GF-D8 (cell line): ENCODE measurements around the gene LLGL2.

Experiments
- DNase-seq: peaks from one replicate; lab custom pipeline; 2025; lab: John Stamatoyannopoulos, UW

Gene LLGL2

GRCh38 chr17:75523647-75524046, 1.9 kb upstream of the LLGL2 start:
- no peak for DNase-seq

- no peak for DNase-seq
These were observed 1.1 kb upstream of the LLGL2 start for GRCh38 chr17:75524269-75524969.

- DNase-seq: no peak
These were observed 483 bp downstream of the LLGL2 start for GRCh38 chr17:75525806-75526554.

- DNase-seq: no peak
These were observed 1.2 kb downstream of the LLGL2 start for GRCh38 chr17:75526555-75527270.

- DNase-seq: no peak
These were observed 5.6 kb downstream of the LLGL2 start for GRCh38 chr17:75530837-75531720.

GRCh38 chr17:75531721-75532072, 6.2 kb downstream of the LLGL2 start:
- DNase-seq: no peak

GRCh38 chr17:75535119-75535537, 9.6 kb downstream of the LLGL2 start:
- DNase-seq: no peak

- no peak for DNase-seq
These were observed 10.4 kb downstream of the LLGL2 start for GRCh38 chr17:75535871-75536270.

- DNase-seq: no peak
These were observed 10.9 kb downstream of the LLGL2 start for GRCh38 chr17:75536366-75536765.

GRCh38 chr17:75539967-75540729, 14.7 kb downstream of the LLGL2 start:
- no peak for DNase-seq

- DNase-seq: no peak
These were observed 15.5 kb downstream of the LLGL2 start for GRCh38 chr17:75540923-75541503.

- no peak for DNase-seq
These were observed 16.7 kb downstream of the LLGL2 start for GRCh38 chr17:75542229-75542628.

- DNase-seq: no peak
These were observed 17.3 kb downstream of the LLGL2 start for GRCh38 chr17:75542728-75543336.

GRCh38 chr17:75544250-75544649, 18.8 kb downstream of the LLGL2 start:
- no peak for DNase-seq

- DNase-seq: no peak
These were observed 20.7 kb downstream of the LLGL2 start for GRCh38 chr17:75546181-75546580.

- DNase-seq: no peak
These were observed 21.6 kb downstream of the LLGL2 start for GRCh38 chr17:75547091-75547490.

- DNase-seq: no peak
These were observed 23.3 kb downstream of the LLGL2 start for GRCh38 chr17:75548813-75549212.

- no peak for DNase-seq
These were observed 24.0 kb downstream of the LLGL2 start for GRCh38 chr17:75549246-75550138.

- no peak for DNase-seq
These were observed 24.6 kb downstream of the LLGL2 start for GRCh38 chr17:75550139-75550465.

GRCh38 chr17:75551266-75551665, 25.8 kb downstream of the LLGL2 start:
- no peak for DNase-seq
